Caco-2 (cell line): ENCODE results near the gene CTH. TPM values are rescaled to one million over a fixed set of nuclear protein-coding genes. Genes with fewer than 3 reads are reported as not detected.

Experiments used
- BruUV-seq: library from RNA; stranded (reverse); fragments of 400-500 nt; replicated peaks from 2 replicates; lab custom pipeline; 2021; lab: Mats Ljungman, UMichigan
- CTCF ChIA-PET: fragments of 300-600 bp; sonication (Branson Sonifier 250); formaldehyde crosslinking; loops from one replicate; lab custom pipeline; 2022; ENCODE audit warnings: antibody characterized with exemption; lab: Charles Lee
- POLR2A ChIA-PET: fragments of 300-600 bp; sonication (Branson Sonifier 250); formaldehyde crosslinking; loops from one replicate; lab custom pipeline; 2022; ENCODE audit warnings: antibody characterized with exemption; lab: Charles Lee
- DNase-seq, 2 experiments: peaks; one replicate each; pipeline versions ENCODE4 v3.0.0 to v3.0.0-alpha.2; 2020 to 2022
- H3K27me3 ChIP-seq: replicated peaks from 2 replicates; pipeline ENCODE4 v1.6.0; 2011; ENCODE audit warnings: low read length; ENCODE audit not compliant: control insufficient read depth, insufficient read depth
- H3K36me3 ChIP-seq: 2 replicates; pipeline ENCODE4 v1.5.1; 2011; ENCODE audit warnings: low read length; ENCODE audit not compliant: control insufficient read depth, insufficient read depth
- H3K4me1 ChIP-seq: fragments of 250-450 bp; sonication (Bioruptor Pico); 2 replicates; pipeline ENCODE4 v1.5.1; 2020; ENCODE audit warnings: mild to moderate bottlenecking
- H3K4me3 ChIP-seq: 2 replicates; pipeline ENCODE4 v1.5.1; 2011; ENCODE audit warnings: low read depth, mild to moderate bottlenecking, control low read depth, low read length
- H3K9me3 ChIP-seq: fragments of 250-450 bp; sonication (Bioruptor Pico); 2 replicates; pipeline ENCODE4 v1.5.1; 2020; ENCODE audit warnings: mild to moderate bottlenecking, moderate library complexity
- H3K27ac Mint-ChIP-seq: one replicate; pipeline ENCODE4 v1.8.0; 2022; ENCODE audit warnings: mixed read lengths; ENCODE audit not compliant: unreplicated experiment
- H3K27me3 Mint-ChIP-seq: one replicate; pipeline ENCODE4 v1.8.0; 2022; ENCODE audit warnings: mixed read lengths; ENCODE audit not compliant: insufficient read depth, unreplicated experiment
- H3K36me3 Mint-ChIP-seq: one replicate; pipeline ENCODE4 v1.8.0; 2022; ENCODE audit warnings: mild to moderate bottlenecking, mixed read lengths; ENCODE audit not compliant: insufficient read depth, unreplicated experiment
- H3K4me1 Mint-ChIP-seq: one replicate; pipeline ENCODE4 v1.8.0; 2022; ENCODE audit warnings: low read depth, mixed read lengths; ENCODE audit not compliant: unreplicated experiment
- H3K4me3 Mint-ChIP-seq: one replicate; pipeline ENCODE4 v1.8.0; 2022; ENCODE audit warnings: mild to moderate bottlenecking, moderate library complexity, mixed read lengths; ENCODE audit not compliant: unreplicated experiment
- H3K9me3 Mint-ChIP-seq: one replicate; pipeline ENCODE4 v1.8.0; 2022; ENCODE audit warnings: mixed read lengths; ENCODE audit not compliant: unreplicated experiment
- intact Hi-C: fragments of 100-400 bp; cut with micrococcal nuclease; formaldehyde crosslinking; loops from one replicate; pipeline ENCODE4 v1.10.0; 2022; ENCODE audit not compliant: unreplicated experiment
- total RNA-seq: library from RNA; stranded (reverse); gene quantifications from 2 replicates; pipeline ENCODE4 v1.2.3, GENCODE V29; 2022
- TF ChIP-seq, protein P1 (sequence below), 2 experiments: fragments of 200-600 bp in 1 of 2; IDR thresholded peaks; 1 replicate in 1 of 2; 2 replicates in 1 of 2; pipeline versions ENCODE4 v1.5.1 to v1.8.0; 2011 to 2022; ENCODE audit warnings: antibody characterized with exemption in 1 of 2, control low read depth in 1 of 2, inconsistent platforms in 1 of 2, low read depth in 1 of 2, low read length in 1 of 2, mild to moderate bottlenecking in 1 of 2, moderate library complexity in 1 of 2; ENCODE audit not compliant: insufficient read depth in 1 of 2, severe bottlenecking in 1 of 2, unreplicated experiment in 1 of 2

Gene CTH
- total RNA-seq, 1 experiment from 2014 or later, result 14.0 TPM

DNA sequence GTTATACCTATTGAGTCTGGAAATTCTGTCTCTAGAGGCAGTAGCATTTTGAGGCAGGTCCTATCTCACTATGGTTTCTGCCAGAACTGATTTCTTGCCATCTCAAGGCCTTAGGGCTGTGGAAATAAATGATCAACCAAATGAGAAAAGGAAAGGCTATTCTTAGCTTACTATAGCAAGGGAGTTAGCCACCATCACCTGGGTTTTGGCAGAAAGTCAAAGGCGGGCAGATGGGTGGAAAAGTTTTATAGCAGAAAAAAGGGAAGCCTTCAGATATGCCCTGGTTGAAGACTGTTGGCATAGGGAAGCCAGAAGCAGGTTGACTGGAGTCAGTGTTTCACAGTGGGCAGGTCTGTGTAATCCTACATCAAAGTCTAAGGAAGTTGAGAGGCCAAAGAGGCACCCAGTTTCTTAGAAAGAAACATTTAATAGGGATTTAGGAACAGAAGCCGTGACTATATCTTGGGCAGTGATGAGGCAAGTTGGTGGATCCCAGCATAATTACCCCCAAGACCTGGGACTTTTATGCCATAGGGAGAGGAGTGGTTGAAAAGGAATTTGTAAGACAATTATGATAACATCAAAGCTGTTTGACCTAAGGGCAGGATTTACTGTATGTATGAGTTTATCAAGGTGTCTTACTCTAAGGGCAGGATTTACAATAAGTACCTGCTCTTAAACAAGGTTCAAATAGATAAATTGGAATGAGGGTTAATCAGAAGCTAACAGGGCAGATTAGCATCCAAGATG lies 29.7 kb downstream of the CTH start:
- POLR2A ChIA-PET, result no interaction called here
- CTCF ChIA-PET, result no interaction called here
- Mint-ChIP-seq H3K36me3 (no peaks in the 10 kb centered on the region), H3K4me3 (no peak overlapping the region), H3K27me3 (no peaks in the 10 kb centered on the region), H3K9me3 (no peaks in the 10 kb centered on the region), H3K27ac (no peak overlapping the region), H3K4me1 (peaks cover 10% of the 10 kb centered on the region)
- H3K27me3 ChIP-seq, result no peaks in the 10 kb centered on the region
- no peaks in the 10 kb centered on the region for H3K4me1 ChIP-seq
- intact Hi-C loops, result no loop called here
- no peaks in the 10 kb centered on the region for H3K36me3 ChIP-seq
- no peak for DNase-seq
- no peak overlapping the region for H3K4me3 ChIP-seq
- TF ChIP-seq, protein P1, sequence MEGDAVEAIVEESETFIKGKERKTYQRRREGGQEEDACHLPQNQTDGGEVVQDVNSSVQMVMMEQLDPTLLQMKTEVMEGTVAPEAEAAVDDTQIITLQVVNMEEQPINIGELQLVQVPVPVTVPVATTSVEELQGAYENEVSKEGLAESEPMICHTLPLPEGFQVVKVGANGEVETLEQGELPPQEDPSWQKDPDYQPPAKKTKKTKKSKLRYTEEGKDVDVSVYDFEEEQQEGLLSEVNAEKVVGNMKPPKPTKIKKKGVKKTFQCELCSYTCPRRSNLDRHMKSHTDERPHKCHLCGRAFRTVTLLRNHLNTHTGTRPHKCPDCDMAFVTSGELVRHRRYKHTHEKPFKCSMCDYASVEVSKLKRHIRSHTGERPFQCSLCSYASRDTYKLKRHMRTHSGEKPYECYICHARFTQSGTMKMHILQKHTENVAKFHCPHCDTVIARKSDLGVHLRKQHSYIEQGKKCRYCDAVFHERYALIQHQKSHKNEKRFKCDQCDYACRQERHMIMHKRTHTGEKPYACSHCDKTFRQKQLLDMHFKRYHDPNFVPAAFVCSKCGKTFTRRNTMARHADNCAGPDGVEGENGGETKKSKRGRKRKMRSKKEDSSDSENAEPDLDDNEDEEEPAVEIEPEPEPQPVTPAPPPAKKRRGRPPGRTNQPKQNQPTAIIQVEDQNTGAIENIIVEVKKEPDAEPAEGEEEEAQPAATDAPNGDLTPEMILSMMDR (IDR thresholded peaks at IDR 0.05; ENCODE audit: insufficient read depth in 1 of 2, low read depth in 1 of 2, low read length in 1 of 2, severe bottlenecking in 1 of 2, unreplicated experiment in 1 of 2), result no peak
- no peaks in the 10 kb centered on the region for H3K9me3 ChIP-seq
- BruUV-seq, result no TSS peak

DNA sequence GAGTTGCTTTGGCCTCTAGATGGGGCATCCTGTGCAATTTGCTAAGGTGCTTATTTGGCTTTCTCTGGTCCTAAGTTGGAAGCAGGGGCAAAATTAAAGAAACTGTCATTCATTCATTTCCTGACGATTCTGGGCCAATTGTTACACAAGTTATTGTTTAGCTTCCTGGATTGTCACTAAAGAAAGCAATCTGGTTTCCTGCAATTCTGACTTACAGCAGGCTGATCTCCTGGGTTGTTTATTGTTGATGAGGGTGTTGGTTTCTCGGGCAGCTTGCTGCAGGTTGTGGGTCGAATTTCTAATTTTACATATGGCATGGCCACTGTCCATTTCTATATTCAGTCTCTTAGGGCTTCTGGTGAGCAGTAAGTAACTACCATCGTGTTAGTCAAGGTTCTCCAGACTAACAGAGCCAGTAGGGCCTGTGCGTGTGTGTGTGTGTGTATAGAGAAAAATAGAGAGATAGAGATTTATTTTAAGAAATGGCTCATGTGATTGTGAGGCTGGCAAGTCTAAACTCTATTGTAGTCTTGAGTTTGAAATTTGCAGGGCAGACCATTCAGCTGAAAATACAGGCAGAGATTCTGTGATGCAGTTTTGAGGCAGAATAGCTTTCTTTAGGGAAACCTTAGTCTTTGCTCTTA lies 30.4 kb downstream of the CTH start:
- H3K9me3 ChIP-seq, result no peaks in the 10 kb centered on the region
- ChIA-PET CTCF (no interaction called here), POLR2A (no interaction called here)
- TF ChIP-seq, protein P1 (IDR thresholded peaks at IDR 0.05; ENCODE audit: insufficient read depth in 1 of 2, low read depth in 1 of 2, low read length in 1 of 2, severe bottlenecking in 1 of 2, unreplicated experiment in 1 of 2), result no peak
- intact Hi-C loops, result no loop called here
- Mint-ChIP-seq H3K4me1 (peaks cover 10% of the 10 kb centered on the region), H3K9me3 (no peaks in the 10 kb centered on the region), H3K27ac (no peak overlapping the region), H3K4me3 (no peak overlapping the region), H3K27me3 (no peaks in the 10 kb centered on the region), H3K36me3 (no peaks in the 10 kb centered on the region)
- no peaks in the 10 kb centered on the region for H3K27me3 ChIP-seq
- no peak overlapping the region for H3K4me3 ChIP-seq
- BruUV-seq, result no TSS peak
- no peaks in the 10 kb centered on the region for H3K4me1 ChIP-seq
- H3K36me3 ChIP-seq, result no peaks in the 10 kb centered on the region
- DNase-seq, result no peak

DNA sequence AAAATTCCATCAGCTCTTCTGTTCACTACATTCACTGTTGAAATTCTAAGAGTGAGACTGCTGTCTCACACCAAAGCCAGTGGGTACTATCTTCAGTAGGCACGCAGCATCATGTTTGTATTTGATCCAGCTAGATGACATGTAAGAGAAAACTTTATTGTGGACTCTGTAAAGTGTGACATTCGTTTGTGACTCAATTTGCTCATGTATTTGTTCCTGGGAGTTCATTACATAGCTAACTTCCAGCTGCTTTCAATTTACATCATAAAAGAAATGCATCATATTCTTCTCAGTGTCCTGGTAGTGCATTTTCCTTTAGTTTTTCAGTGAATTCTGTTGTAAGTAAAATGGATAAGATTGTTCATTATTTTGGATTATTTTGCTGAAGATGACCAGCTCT lies 31.4 kb downstream of the CTH start:
- POLR2A ChIA-PET, result no interaction called here
- Histone ChIP-seq H3K9me3 (no peaks in the 10 kb centered on the region), H3K36me3 (no peaks in the 10 kb centered on the region), H3K27me3 (no peaks in the 10 kb centered on the region), H3K4me3 (no peak overlapping the region), H3K4me1 (no peaks in the 10 kb centered on the region)
- Mint-ChIP-seq H3K4me1 (peaks cover 10% of the 10 kb centered on the region), H3K9me3 (no peaks in the 10 kb centered on the region), H3K27me3 (no peaks in the 10 kb centered on the region), H3K4me3 (no peak overlapping the region), H3K27ac (no peak overlapping the region), H3K36me3 (no peaks in the 10 kb centered on the region)
- intact Hi-C loops, result no loop called here
- BruUV-seq, result no TSS peak
- CTCF ChIA-PET, result no interaction called here
- DNase-seq, result no peak
- TF ChIP-seq, protein P1 (IDR thresholded peaks at IDR 0.05; ENCODE audit: insufficient read depth in 1 of 2, low read depth in 1 of 2, low read length in 1 of 2, severe bottlenecking in 1 of 2, unreplicated experiment in 1 of 2), result no peak
